HEK293 (cell line): ENCODE data around the gene SEMA3F.

Experiments used
- GLIS2 ChIP-seq: fragments of 450-650 bp; formaldehyde crosslinking; IDR thresholded peaks from 2 replicates; pipeline ENCODE4 v1.5.1; 2016; ENCODE audit warnings: missing biosample characterization, missing genetic modification characterization
- REST ChIP-seq: fragments of 450-650 bp; formaldehyde crosslinking; IDR thresholded peaks from 2 replicates; pipeline ENCODE4 v1.5.1; 2016; ENCODE audit warnings: missing biosample characterization, missing genetic modification characterization
- SALL2 ChIP-seq: fragments of 450-650 bp; formaldehyde crosslinking; IDR thresholded peaks from 2 replicates; pipeline ENCODE4 v1.5.0; 2017; ENCODE audit warnings: missing biosample characterization, mild to moderate bottlenecking, missing genetic modification characterization, borderline replicate concordance
- SP2 ChIP-seq: fragments of 450-650 bp; formaldehyde crosslinking; IDR thresholded peaks from 2 replicates; pipeline ENCODE4 v1.5.1; 2016; ENCODE audit warnings: missing biosample characterization, missing genetic modification characterization
- SP3 ChIP-seq: fragments of 450-650 bp; formaldehyde crosslinking; IDR thresholded peaks from 2 replicates; pipeline ENCODE4 v1.5.1; 2016; ENCODE audit warnings: missing biosample characterization, missing genetic modification characterization
- ZBTB17 ChIP-seq: fragments of 450-650 bp; formaldehyde crosslinking; IDR thresholded peaks from 2 replicates; pipeline ENCODE4 v1.5.1; 2016; ENCODE audit warnings: missing biosample characterization, missing genetic modification characterization
- ZBTB20 ChIP-seq: fragments of 450-650 bp; formaldehyde crosslinking; IDR thresholded peaks from 2 replicates; pipeline ENCODE4 v1.5.1; 2016; ENCODE audit warnings: missing biosample characterization, missing genetic modification characterization
- ZBTB26 ChIP-seq: fragments of 450-650 bp; formaldehyde crosslinking; optimal IDR thresholded peaks from 2 replicates; pipeline ENCODE3; 2016; ENCODE audit warnings: missing biosample characterization, mild to moderate bottlenecking, missing genetic modification characterization
- ZBTB8A ChIP-seq: fragments of 450-650 bp; formaldehyde crosslinking; IDR thresholded peaks from 2 replicates; pipeline ENCODE4 v1.5.1; 2016; ENCODE audit warnings: missing biosample characterization, missing genetic modification characterization
- ZFP69B ChIP-seq: fragments of 450-650 bp; formaldehyde crosslinking; IDR thresholded peaks from 2 replicates; pipeline ENCODE4 v1.5.1; 2016; ENCODE audit warnings: missing biosample characterization, missing genetic modification characterization
- ZNF394 ChIP-seq: fragments of 450-650 bp; formaldehyde crosslinking; IDR thresholded peaks from 2 replicates; pipeline ENCODE4 v1.5.1; 2016; ENCODE audit warnings: missing biosample characterization, missing genetic modification characterization, mild to moderate bottlenecking, moderate library complexity, borderline replicate concordance
- ZNF449 ChIP-seq: fragments of 450-650 bp; formaldehyde crosslinking; IDR thresholded peaks from 2 replicates; pipeline ENCODE4 v1.5.1; 2017; ENCODE audit warnings: missing biosample characterization, mild to moderate bottlenecking, missing genetic modification characterization, moderate library complexity
- ZNF529 ChIP-seq: fragments of 450-650 bp; formaldehyde crosslinking; IDR thresholded peaks from 2 replicates; pipeline ENCODE4 v1.5.1; 2017; ENCODE audit warnings: missing genetic modification characterization, missing biosample characterization; ENCODE audit not compliant: insufficient replicate concordance
- ZNF544 ChIP-seq: fragments of 450-650 bp; formaldehyde crosslinking; IDR thresholded peaks from 2 replicates; pipeline ENCODE4 v1.5.0; 2017; ENCODE audit warnings: missing biosample characterization, missing genetic modification characterization
- ZNF561 ChIP-seq: fragments of 450-650 bp; IDR thresholded peaks from 2 replicates; pipeline ENCODE4 v1.5.1; 2018; ENCODE audit warnings: missing biosample characterization, missing genetic modification characterization, borderline replicate concordance
- ZNF624 ChIP-seq: fragments of 450-650 bp; formaldehyde crosslinking; IDR thresholded peaks from 2 replicates; pipeline ENCODE4 v1.5.1; 2017; ENCODE audit warnings: missing biosample characterization, missing genetic modification characterization
- ZNF660 ChIP-seq: fragments of 450-650 bp; IDR thresholded peaks from 2 replicates; pipeline ENCODE4 v1.5.1; 2018; ENCODE audit warnings: missing biosample characterization, mild to moderate bottlenecking, missing genetic modification characterization
- TF ChIP-seq, protein P1 (sequence below): fragments of 450-650 bp; IDR thresholded peaks from 2 replicates; pipeline ENCODE4 v1.5.1; 2018; ENCODE audit warnings: missing biosample characterization, mild to moderate bottlenecking, missing genetic modification characterization

SEMA3F gene

DNA sequence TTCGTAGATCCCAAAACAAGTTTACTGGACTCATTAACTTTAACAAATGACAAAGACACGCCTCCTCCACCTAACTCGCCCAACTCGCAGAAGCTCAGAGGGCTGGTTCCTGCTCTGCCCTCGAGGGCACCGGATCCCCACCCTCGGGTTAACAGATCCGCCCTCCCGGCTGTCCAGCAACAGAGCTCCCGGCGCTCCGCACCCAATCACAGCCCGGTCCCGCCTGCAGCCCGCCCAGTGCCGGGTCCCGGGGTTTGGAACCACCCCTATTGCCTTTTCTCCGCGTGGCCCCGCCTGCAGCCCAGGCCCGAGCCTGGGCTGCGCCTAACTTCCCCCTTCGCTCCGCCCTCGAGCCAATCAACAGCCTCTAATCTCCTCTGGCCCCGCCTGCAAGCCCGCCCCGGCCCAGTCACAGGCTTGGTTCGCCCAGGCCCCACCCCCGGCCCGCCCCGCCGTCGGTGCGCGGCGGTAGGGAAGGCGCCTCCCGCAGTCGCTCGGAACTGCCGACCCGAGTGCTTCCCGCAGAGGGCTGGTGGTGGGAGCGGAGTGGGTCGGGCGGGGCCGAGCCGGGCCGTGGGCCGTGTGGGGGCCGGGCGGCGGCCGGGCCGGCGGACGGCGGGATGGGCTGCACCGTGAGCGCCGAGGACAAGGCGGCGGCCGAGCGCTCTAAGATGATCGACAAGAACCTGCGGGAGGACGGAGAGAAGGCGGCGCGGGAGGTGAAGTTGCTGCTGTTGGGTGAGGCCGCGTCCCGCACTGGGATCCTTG, 80.8 kb downstream of the SEMA3F start, which contains the start of gene GNAI2 (continued):
- TF ChIP-seq ZNF449 (tag by site-specific recombination): peak; percentile 82
- no peak for TF ChIP-seq ZNF544
- no peak for TF ChIP-seq ZNF394 (tag by site-specific recombination)
- peak; percentile 97 for TF ChIP-seq SP3
- TF ChIP-seq, protein P1, sequence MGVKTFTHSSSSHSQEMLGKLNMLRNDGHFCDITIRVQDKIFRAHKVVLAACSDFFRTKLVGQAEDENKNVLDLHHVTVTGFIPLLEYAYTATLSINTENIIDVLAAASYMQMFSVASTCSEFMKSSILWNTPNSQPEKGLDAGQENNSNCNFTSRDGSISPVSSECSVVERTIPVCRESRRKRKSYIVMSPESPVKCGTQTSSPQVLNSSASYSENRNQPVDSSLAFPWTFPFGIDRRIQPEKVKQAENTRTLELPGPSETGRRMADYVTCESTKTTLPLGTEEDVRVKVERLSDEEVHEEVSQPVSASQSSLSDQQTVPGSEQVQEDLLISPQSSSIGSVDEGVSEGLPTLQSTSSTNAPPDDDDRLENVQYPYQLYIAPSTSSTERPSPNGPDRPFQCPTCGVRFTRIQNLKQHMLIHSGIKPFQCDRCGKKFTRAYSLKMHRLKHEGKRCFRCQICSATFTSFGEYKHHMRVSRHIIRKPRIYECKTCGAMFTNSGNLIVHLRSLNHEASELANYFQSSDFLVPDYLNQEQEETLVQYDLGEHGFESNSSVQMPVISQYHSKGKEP (tag by site-specific recombination): peak; percentile 35; the same call in 1 of the 2 replicates
- no peak for TF ChIP-seq ZNF529 (tag by site-specific recombination)
- peak; percentile 25; the same call in 1 of the 2 replicates for TF ChIP-seq ZNF660
- no peak for TF ChIP-seq ZFP69B (tag by site-specific recombination)
- peak; percentile 16; the same call in 1 of the 2 replicates for TF ChIP-seq GLIS2 (tag by site-specific recombination)
- TF ChIP-seq ZBTB17: peak; percentile 53
- TF ChIP-seq ZBTB26: peak; percentile 57
- peak; percentile 70; the same call in 1 of the 2 replicates for TF ChIP-seq REST (tag by site-specific recombination)
- TF ChIP-seq SP2: peak; percentile 96
- peak; percentile 99 for TF ChIP-seq ZBTB8A (tag by site-specific recombination)
- TF ChIP-seq ZBTB20 (tag by site-specific recombination): peak; percentile 88
- TF ChIP-seq ZNF561: peak; percentile 43; the same call in 1 of the 2 replicates
- no peak for TF ChIP-seq ZNF624 (tag by site-specific recombination)
- no peak for TF ChIP-seq SALL2 (tag by site-specific recombination)
- TF ChIP-seq, all 188 proteins: peak for 24
